Measurements from ENCODE around the gene U2AF1.
"Not testable (repeated sequence)": the region's sequence is repeated elsewhere in the genome, so short reads cannot be mapped to it uniquely, and the experiment has no call there.

GRCh38 chr21:43076023-43076637 is 31.2 kb downstream of the U2AF1 start:
- TF ChIP-seq CTCF (IDR thresholded peaks at IDR 0.05); EP300 (IDR thresholded peaks at IDR 0.05); POLR2A (IDR thresholded peaks at IDR 0.05; ENCODE audit: low read depth): not testable (repeated sequence)

All from esophagus muscularis mucosa (tissue), 4 donors.